Measurements from ENCODE around the gene TMPRSS2.

TMPRSS2 gene

DNA sequence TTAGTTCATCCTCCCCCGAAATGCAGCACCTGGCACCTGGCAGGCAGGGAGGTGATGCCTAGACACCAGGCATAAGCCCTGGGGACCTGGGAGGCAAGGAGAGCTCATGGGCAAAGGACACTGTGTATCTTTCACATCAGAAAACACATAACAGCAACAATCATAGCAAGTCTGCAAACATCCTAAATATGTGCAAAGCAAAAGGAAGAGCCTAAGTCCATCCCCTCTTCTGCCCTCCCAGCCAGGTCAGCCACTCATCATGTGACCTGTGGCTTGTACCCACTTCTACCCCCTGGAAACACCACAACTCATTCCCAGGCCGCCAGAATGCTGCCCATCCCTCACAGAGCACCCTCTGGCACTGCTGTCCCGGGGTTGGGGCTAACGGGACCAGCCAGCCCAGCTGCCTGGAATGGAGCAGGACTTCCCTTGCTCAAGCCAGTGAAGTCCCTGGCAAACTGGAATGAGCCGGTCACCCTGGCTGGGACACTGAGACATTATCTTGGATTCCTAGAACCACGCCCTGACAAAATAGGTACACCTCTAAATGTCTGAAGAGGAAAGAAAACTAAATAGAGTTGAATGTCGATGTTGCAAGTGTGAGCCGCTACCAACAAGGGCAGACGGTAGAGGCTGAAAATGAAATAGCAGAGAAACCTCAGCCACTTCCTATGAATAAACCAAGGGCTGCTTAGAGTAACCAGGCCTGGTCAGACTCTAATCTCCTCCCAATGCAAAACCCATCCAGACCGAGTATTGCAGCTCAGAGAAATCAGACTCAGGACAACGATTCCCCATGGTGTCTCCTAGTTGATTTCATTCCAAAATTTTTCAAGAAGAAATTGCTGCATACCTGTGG is 29.4 kb downstream of the TMPRSS2 start:
- TF ChIP-seq, protein P1, sequence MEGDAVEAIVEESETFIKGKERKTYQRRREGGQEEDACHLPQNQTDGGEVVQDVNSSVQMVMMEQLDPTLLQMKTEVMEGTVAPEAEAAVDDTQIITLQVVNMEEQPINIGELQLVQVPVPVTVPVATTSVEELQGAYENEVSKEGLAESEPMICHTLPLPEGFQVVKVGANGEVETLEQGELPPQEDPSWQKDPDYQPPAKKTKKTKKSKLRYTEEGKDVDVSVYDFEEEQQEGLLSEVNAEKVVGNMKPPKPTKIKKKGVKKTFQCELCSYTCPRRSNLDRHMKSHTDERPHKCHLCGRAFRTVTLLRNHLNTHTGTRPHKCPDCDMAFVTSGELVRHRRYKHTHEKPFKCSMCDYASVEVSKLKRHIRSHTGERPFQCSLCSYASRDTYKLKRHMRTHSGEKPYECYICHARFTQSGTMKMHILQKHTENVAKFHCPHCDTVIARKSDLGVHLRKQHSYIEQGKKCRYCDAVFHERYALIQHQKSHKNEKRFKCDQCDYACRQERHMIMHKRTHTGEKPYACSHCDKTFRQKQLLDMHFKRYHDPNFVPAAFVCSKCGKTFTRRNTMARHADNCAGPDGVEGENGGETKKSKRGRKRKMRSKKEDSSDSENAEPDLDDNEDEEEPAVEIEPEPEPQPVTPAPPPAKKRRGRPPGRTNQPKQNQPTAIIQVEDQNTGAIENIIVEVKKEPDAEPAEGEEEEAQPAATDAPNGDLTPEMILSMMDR (IDR thresholded peaks at IDR 0.05; ENCODE audit: insufficient read depth, missing control alignments), result no peak
- DNase-seq (ENCODE audit: insufficient read length, low spot score), result no peak
- FAIRE-seq, result no peak

DNA sequence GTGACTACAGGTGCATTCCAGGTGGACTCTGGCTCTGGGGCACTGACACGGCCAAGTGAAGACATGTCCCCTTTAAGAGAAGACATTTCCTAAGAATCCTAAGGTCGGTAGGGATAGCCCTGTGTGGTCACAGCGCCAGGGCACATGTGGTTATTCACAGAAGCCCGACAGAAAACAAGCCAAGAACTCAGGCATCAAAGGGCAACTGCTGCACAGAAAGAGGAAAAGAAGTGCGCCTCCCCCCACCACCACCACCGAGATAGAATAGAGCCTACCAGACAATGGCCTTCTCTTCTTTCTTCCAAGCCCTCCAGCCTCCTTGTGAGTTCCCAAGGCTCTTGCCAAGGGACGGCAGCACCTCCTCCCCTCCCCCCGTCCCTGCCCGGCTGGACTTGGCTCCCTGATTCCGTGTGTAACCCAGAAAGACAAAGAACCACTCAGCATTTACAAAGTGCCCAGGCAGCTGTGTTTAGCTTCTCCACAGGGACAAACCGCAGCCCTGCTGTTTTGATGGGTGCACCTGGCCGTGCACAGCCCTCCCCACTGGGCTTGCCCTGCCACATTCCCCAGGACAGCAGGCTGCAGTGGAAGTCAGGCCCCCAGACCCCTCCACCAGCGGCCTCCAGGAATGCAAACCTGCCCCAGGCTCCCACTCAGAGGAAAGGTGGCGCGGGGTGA is 30.2 kb downstream of the TMPRSS2 start:
- FAIRE-seq (no peak), DNase-seq (ENCODE audit: insufficient read length, low spot score) (no peak)
- TF ChIP-seq, protein P1 (IDR thresholded peaks at IDR 0.05; ENCODE audit: insufficient read depth, missing control alignments), result no peak

DNA sequence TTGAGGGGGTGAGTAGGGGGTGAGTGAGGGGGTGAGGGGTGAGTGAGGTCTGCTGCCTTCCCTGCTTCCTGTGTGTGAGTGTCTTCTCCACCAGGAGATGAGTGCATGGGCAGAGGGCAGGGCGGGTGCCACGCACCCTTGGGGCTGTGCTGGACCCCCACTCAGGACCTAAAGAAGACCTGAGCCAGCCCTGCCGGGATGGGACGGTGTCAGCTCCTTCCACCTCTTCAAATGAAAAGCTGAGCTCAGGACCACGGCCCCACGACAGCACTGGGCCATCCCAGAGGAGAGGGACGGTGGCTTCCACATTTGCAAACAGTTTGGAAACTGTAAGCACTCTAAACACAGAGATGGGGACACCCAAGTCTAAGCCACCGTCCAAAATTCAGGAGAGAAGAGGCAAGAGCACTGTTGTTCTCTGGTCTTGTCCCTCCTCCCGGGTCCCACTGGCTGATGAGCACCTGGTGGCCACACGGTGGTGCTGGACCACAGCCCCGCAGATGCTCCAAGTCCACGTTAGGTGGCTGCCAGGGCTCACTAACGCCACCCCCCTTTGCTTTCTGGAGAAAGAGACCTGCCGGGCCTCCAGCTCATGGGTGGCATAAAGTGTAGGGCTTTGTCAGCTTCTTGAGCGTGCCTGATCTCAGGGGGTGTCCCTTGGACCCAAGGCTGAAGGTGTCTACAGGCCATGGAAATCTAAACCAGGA is 32.1 kb downstream of the TMPRSS2 start:
- no peak for FAIRE-seq
- TF ChIP-seq, protein P1 (IDR thresholded peaks at IDR 0.05; ENCODE audit: insufficient read depth, missing control alignments), result no peak
- DNase-seq (ENCODE audit: insufficient read length, low spot score), result no peak

DNA sequence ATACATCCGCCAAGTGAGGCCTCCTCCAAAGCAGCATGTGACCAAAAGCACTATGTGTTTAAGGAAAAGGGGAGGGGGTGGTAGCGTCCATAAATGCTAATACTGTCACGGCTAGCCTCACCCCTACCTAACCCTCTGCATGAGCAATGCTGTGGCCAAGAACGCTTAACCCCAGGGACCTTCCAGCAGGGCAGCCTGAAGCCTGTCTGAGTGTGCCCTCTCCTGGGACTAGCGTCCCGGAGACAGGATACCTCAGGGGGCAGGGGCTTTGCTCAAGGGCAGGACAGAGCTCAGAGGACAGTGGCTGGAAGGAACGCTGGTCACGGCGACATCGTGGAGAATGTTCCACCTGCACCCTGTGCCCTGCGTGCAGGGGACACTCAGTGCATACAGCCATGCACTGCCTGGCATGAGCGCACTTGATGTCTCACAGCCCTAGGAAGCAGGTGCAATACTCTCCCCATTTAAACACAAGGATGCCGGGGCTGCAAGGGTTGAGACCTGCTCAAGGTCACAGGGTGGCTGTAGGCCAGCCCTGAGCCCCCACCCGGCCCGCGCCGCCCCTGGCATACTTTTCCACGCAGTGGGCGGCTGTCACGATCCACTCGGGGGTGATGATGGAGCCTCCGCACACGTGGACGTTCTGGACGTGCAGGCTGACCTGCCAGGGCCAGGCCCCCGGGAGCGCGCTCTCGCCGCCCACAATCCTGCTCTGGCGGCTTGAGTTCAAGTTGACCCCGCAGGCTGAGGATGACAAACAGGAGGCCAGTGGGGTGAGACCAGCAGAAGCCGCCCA is 35.0 kb downstream of the TMPRSS2 start:
- DNase-seq (ENCODE audit: insufficient read length, low spot score) (no peak), FAIRE-seq (no peak)

DNA sequence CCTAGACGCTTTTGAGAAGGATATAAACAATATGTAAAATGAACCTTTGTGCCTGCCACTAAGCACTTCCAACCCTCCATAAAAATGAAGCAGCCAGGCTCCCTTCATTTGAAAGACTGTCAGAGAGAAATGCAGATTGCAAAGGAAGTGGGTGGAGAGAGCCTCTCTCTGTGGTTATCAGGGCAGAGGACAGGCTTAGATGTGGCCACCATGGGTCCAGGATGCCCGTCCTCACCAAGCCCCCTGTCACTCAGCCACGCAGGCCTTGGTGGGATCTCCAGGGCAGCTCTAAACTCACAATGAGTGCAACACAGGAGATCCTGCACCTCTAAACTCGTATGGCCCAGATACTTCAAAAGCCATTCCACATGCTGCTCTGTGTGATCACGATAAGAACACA is 37.9 kb downstream of the TMPRSS2 start:
- DNase-seq (ENCODE audit: insufficient read length, low spot score) (no peak), FAIRE-seq (no peak)
- TF ChIP-seq, protein P1 (IDR thresholded peaks at IDR 0.05; ENCODE audit: insufficient read depth, missing control alignments), result no peak

More for the DNA sequence above, 35.0 kb downstream of the TMPRSS2 start:
- TF ChIP-seq, protein P1 (IDR thresholded peaks at IDR 0.05; ENCODE audit: insufficient read depth, missing control alignments), result no peak

DNA sequence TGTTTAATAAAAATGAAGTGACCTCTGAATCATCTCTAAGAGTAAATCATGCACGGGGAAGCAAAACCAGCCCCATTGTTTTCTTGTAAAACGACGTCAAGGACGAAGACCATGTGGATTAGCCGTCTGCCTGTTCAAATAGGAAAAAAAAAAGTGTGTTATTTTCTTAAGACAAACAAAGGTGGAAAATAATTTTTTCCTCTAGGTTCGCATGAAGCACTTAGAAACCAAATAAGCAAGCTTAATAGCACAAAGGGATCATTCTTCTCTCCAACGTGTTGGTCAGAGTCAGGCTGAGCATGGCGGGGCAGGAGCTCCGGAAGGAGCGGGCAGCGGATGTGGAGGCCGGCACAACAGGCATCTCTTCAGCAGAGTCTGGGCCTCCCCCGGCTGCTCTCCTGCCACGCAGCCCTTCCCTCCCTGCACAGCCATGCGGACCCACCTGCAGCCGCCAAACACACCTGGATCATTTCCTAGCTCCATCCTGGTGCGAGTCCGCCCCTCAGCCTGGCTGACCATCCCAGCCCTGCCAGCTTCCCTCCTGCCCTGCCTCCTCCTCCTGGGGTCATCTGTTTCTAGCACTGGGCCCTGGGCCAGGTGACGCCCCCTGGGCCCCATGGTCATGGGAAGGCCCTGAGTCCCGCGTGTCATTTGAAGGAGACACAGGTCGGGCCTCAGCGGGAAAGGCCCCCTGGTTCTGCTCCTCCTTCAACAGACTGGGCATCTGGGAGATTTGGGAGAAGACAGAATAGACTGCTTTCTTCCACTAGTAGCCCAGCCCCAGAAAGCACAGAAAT is 41.7 kb downstream of the TMPRSS2 start:
- TF ChIP-seq, protein P1 (IDR thresholded peaks at IDR 0.05; ENCODE audit: insufficient read depth, missing control alignments), result no peak
- no peak for FAIRE-seq
- no peak for DNase-seq (ENCODE audit: insufficient read length, low spot score)
